ENCODE results near the gene NLRP5.
"Not testable (repeated sequence)": the region's sequence is repeated elsewhere in the genome, so short reads cannot be mapped to it uniquely, and the experiment has no call there.

Gene NLRP5

GRCh38 chr19:55986487-55986886 lies at the start of gene NLRP5:
NLRP5 (plus strand) TSS chr19:55986775.
- no peak within 1 kb of the TSS for H3K4me3 ChIP-seq (ENCODE audit: low read depth, low read length)
- no peak for DNase-seq (ENCODE audit: low read depth)

GRCh38 chr19:55939206-55939605 lies 47.4 kb upstream of the NLRP5 start:
- H3K4me3 ChIP-seq (ENCODE audit: low read depth, low read length): no peak overlapping the region
- no peak for DNase-seq (ENCODE audit: low read depth)

GRCh38 chr19:55940306-55940705 lies 46.3 kb upstream of the NLRP5 start:
- no peak overlapping the region for H3K4me3 ChIP-seq (ENCODE audit: low read depth, low read length)
- DNase-seq (ENCODE audit: low read depth): no peak

- DNase-seq (ENCODE audit: low read depth): no peak
Measured at GRCh38 chr19:55947532-55947931, 39.0 kb upstream of the NLRP5 start, which contains the start of gene NLRP8. NLRP8 (plus strand) TSS chr19:55947832.

GRCh38 chr19:55950566-55950965 lies 36.0 kb upstream of the NLRP5 start:
- not testable (repeated sequence) for H3K4me3 ChIP-seq (ENCODE audit: low read depth, low read length); DNase-seq (ENCODE audit: low read depth)

More at GRCh38 chr19:55947532-55947931, 39.0 kb upstream of the NLRP5 start, which contains the start of gene NLRP8:
- H3K4me3 ChIP-seq (ENCODE audit: low read depth, low read length): no peak within 1 kb of the TSS

- no peak for DNase-seq (ENCODE audit: low read depth)
- H3K4me3 ChIP-seq (ENCODE audit: low read depth, low read length): no peak overlapping the region
Measured at GRCh38 chr19:55956431-55956830, 30.1 kb upstream of the NLRP5 start.

- no peak for DNase-seq (ENCODE audit: low read depth)
Measured at GRCh38 chr19:55958356-55958755, 28.2 kb upstream of the NLRP5 start.

GRCh38 chr19:55959996-55960675 lies 26.4 kb upstream of the NLRP5 start:
- DNase-seq (ENCODE audit: low read depth): no peak
- no peak overlapping the region for H3K4me3 ChIP-seq (ENCODE audit: low read depth, low read length)

More at GRCh38 chr19:55958356-55958755, 28.2 kb upstream of the NLRP5 start:
- H3K4me3 ChIP-seq (ENCODE audit: low read depth, low read length): no peak overlapping the region

GRCh38 chr19:55962186-55962585 lies 24.4 kb upstream of the NLRP5 start:
- DNase-seq (ENCODE audit: low read depth): no peak
- no peak overlapping the region for H3K4me3 ChIP-seq (ENCODE audit: low read depth, low read length)

GRCh38 chr19:55973982-55974381 lies 12.6 kb upstream of the NLRP5 start:
- H3K4me3 ChIP-seq (ENCODE audit: low read depth, low read length): no peak overlapping the region
- no peak for DNase-seq (ENCODE audit: low read depth)

- no peak for DNase-seq (ENCODE audit: low read depth)
Measured at GRCh38 chr19:55980415-55980814, 6.2 kb upstream of the NLRP5 start.

GRCh38 chr19:55985254-55985653 lies 1.3 kb upstream of the NLRP5 start:
- no peak overlapping the region for H3K4me3 ChIP-seq (ENCODE audit: low read depth, low read length)
- no peak for DNase-seq (ENCODE audit: low read depth)

More at GRCh38 chr19:55980415-55980814, 6.2 kb upstream of the NLRP5 start:
- no peak overlapping the region for H3K4me3 ChIP-seq (ENCODE audit: low read depth, low read length)

GRCh38 chr19:55990831-55991230 lies 4.3 kb downstream of the NLRP5 start:
- DNase-seq (ENCODE audit: low read depth): no peak
- H3K4me3 ChIP-seq (ENCODE audit: low read depth, low read length): no peak overlapping the region

GRCh38 chr19:55993492-55993891 lies 6.9 kb downstream of the NLRP5 start:
- H3K4me3 ChIP-seq (ENCODE audit: low read depth, low read length): no peak overlapping the region
- no peak for DNase-seq (ENCODE audit: low read depth)

- no peak for DNase-seq (ENCODE audit: low read depth)
- no peak overlapping the region for H3K4me3 ChIP-seq (ENCODE audit: low read depth, low read length)
Measured at GRCh38 chr19:56014765-56015164, 28.2 kb downstream of the NLRP5 start.

GRCh38 chr19:56015756-56016155 lies 29.2 kb downstream of the NLRP5 start:
- no peak for DNase-seq (ENCODE audit: low read depth)
- no peak overlapping the region for H3K4me3 ChIP-seq (ENCODE audit: low read depth, low read length)

- DNase-seq (ENCODE audit: low read depth); H3K4me3 ChIP-seq (ENCODE audit: low read depth, low read length): not testable (repeated sequence)
Measured at GRCh38 chr19:56019325-56019724, 32.8 kb downstream of the NLRP5 start.

GRCh38 chr19:56020355-56020975 lies 33.9 kb downstream of the NLRP5 start:
- not testable (repeated sequence) for H3K4me3 ChIP-seq (ENCODE audit: low read depth, low read length); DNase-seq (ENCODE audit: low read depth)

GRCh38 chr19:56026769-56027168 lies 40.2 kb downstream of the NLRP5 start:
- H3K4me3 ChIP-seq (ENCODE audit: low read depth, low read length): no peak overlapping the region
- no peak for DNase-seq (ENCODE audit: low read depth)

GRCh38 chr19:56053596-56053995 lies 67.0 kb downstream of the NLRP5 start:
- no peak for DNase-seq (ENCODE audit: low read depth)
- no peak overlapping the region for H3K4me3 ChIP-seq (ENCODE audit: low read depth, low read length)

Data from skeletal muscle cell (primary cell).